ENCODE measurements around the gene PKNOX1.
A peak's percentile ranks its signal among the peaks of the same experiment; 100 is the strongest.
"Not testable (repeated sequence)": the region's sequence is repeated elsewhere in the genome, so short reads cannot be mapped to it uniquely, and the experiment has no call there.

The PKNOX1 gene

GRCh38 chr21:42986125-42986783, 11.9 kb downstream of the PKNOX1 start:
- no peak for TF ChIP-seq MYC (IDR thresholded peaks at IDR 0.05; ENCODE audit: low read depth, low read length)
- TF ChIP-seq CTCF (IDR thresholded peaks at IDR 0.05; ENCODE audit: low read depth, low read length): no peak
- TF ChIP-seq MAX (IDR thresholded peaks at IDR 0.05; ENCODE audit: low read depth, low read length): no peak
- no peak for TF ChIP-seq POLR2A (IDR thresholded peaks at IDR 0.05; ENCODE audit: extremely low read depth, insufficient read length)
- DNase-seq (ENCODE audit: low read depth): no peak
- no peak overlapping the region for H3K4me3 ChIP-seq (ENCODE audit: low read depth, low read length)

GRCh38 chr21:42988236-42988965, 14.0 kb downstream of the PKNOX1 start:
- no peak overlapping the region for H3K4me3 ChIP-seq (ENCODE audit: low read depth, low read length)
- DNase-seq (ENCODE audit: low read depth): no peak
- no peak for TF ChIP-seq MYC (IDR thresholded peaks at IDR 0.05; ENCODE audit: low read depth, low read length)
- no peak for TF ChIP-seq MAX (IDR thresholded peaks at IDR 0.05; ENCODE audit: low read depth, low read length)
- no peak for TF ChIP-seq POLR2A (IDR thresholded peaks at IDR 0.05; ENCODE audit: extremely low read depth, insufficient read length)
- no peak for TF ChIP-seq CTCF (IDR thresholded peaks at IDR 0.05; ENCODE audit: low read depth, low read length)

- H3K4me3 ChIP-seq (ENCODE audit: low read depth, low read length); DNase-seq (ENCODE audit: low read depth): not testable (repeated sequence)
These were observed 15.0 kb downstream of the PKNOX1 start for GRCh38 chr21:42989370-42989769.

GRCh38 chr21:42989816-42990650, 15.7 kb downstream of the PKNOX1 start:
- TF ChIP-seq CTCF (IDR thresholded peaks at IDR 0.05; ENCODE audit: low read depth, low read length): no peak
- DNase-seq (ENCODE audit: low read depth): peak; percentile 66
- H3K4me3 ChIP-seq (ENCODE audit: low read depth, low read length): no peak overlapping the region

- DNase-seq (ENCODE audit: low read depth): peak; percentile 57
- TF ChIP-seq MAX (IDR thresholded peaks at IDR 0.05; ENCODE audit: low read depth, low read length) (no peak), MYC (IDR thresholded peaks at IDR 0.05; ENCODE audit: low read depth, low read length) (no peak), POLR2A (IDR thresholded peaks at IDR 0.05; ENCODE audit: extremely low read depth, insufficient read length) (no peak), CTCF (IDR thresholded peaks at IDR 0.05; ENCODE audit: low read depth, low read length) (no peak)
These were observed 17.8 kb downstream of the PKNOX1 start for GRCh38 chr21:42991992-42992740.

More at GRCh38 chr21:42991992-42992740, 17.8 kb downstream of the PKNOX1 start:
- no peak overlapping the region for H3K4me3 ChIP-seq (ENCODE audit: low read depth, low read length)

Measured in NB4 (cell line).